ENCODE data around the gene ZNF622.
"Not testable (repeated sequence)": the region's sequence is repeated elsewhere in the genome, so short reads cannot be mapped to it uniquely, and the experiment has no call there.

The ZNF622 gene

DNA sequence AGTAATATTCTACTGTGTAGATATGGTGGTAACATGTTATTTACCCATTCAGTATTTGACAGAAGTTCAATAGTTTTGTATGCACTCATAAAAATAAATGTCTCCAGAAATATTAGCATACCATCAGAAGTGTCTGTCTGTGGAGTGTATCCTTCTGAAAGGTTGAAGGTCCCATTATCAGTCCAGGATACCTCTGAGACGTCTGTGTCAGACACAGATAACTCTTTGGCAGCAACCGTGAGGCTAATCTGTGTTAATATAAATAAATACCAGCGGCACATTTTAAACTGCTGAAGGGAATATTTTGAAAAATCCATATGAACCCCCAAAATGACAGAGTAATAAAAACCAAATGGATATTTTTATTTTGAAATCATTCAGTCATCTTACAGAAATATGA lies 11.9 kb upstream of the ZNF622 start:
- no peak for DNase-seq

DNA sequence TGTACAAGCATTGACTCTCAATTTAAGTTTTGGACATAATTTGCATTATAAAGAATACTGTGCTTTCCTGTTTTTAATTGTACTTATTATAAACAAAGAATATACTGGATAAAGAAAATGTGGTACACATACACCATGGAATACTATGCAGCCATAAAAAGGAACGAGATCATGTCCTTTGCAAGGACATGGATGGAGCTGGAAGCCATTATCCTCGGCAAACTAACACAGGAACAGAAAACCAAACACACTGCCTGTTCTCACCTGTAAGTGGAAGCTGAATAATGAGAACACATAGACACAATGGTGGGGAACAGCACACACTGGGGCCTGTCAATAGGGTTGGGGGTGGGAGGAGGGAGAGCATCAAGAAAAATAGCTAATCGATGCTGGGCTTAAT lies 10.8 kb upstream of the ZNF622 start:
- DNase-seq = not testable (repeated sequence)

DNA sequence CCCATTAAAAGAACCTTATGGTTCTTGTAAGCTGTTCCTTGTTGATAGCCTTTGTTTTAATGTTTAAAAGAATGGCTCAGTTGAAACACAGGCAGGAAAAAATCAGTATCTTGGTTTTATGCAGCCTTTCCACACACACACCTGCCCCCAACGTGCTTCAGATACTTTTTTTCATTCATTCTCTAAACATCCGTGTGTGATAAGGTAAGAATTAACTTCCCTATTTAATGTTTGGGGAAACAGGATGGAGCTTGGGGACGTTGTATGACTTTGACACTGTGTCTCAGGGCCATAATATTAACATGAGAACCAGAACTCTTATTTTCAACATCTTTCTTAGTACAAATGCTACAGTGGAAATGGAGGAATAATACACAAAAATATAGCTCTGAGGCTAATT lies 5.8 kb upstream of the ZNF622 start:
- DNase-seq = no peak

DNA sequence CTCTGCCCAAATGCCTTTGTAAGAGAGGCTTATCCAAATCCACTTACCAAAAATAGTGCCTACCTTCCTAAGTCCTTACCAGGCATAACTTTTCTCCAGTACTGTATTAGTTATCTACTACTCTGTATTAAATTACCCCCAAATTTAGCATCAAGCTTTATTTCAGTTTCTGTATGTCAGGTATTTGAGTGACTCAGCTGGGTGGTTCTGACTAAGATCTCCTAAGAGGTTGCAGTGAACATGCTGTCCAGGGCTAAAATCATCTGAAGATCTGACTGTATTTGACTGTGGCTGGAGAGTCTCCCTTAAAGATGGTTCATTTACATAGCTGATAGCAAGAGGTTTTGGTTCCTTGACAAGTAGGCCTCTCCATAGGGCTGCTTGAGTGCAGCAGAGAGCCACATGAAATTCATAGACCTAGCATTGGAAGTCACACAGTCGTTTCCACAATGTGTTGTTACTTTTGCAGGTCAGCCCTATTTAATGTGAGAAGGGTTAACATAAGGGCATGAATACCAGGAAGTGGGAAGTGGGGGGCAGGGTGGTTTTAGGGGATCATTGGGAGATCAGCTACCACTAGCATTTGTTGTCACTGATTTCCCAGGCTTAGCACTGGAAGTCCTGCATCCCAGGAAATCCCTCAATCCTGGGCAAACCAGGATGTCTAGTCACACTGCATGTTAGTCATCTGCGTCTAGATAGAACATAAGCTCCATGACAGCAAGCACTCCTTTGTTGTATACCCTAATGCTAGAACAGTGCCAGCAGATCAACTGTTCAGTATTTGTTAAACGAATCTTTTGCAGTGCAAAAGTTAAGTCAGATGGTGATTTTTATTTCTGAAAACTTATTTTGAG lies 2.0 kb upstream of the ZNF622 start:
- DNase-seq = no peak

- DNase-seq = no peak
These were observed 696 bp downstream of the ZNF622 start for GRCh38 chr5:16464664-16465543.

DNA sequence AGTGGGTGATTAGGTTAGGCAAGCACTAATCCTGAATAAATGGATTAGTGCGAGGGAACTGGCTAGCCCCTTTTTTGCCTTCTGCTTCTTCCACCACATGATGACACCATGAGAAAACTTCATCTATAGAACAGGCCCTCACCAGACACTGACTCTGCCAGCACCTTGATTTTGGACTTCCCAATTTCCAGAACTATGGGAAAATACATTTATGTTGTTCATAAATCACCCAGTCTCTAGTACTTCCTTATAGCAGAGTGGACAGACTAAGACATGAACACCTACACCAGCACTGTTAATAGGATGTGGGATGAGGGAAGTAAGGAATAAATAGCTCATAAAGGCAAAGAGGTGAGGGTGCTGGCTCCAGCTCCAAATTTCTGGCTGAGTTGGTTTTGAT lies 1.4 kb downstream of the ZNF622 start:
- DNase-seq = no peak

DNA sequence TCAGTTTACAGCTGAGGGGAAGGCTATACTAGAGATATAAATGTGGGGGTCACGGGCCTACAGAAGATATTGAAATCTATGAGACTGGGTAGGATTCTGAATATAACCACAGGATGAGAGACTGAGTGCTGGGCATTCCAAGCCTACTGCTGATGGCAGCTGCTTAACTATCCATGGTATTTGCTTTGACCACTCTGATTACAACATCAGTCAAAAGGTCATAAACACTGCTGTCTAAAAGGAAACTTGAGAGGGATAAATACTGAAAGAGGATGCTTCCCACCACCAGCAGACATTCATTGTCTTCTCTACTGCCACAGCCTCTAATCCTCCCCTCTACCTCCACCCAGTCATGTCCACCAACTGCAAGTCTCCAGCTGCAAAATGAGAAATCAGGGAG lies 3.8 kb downstream of the ZNF622 start:
- no peak for DNase-seq

- DNase-seq = no peak
These were observed 4.6 kb downstream of the ZNF622 start for GRCh38 chr5:16461026-16461425.

DNA sequence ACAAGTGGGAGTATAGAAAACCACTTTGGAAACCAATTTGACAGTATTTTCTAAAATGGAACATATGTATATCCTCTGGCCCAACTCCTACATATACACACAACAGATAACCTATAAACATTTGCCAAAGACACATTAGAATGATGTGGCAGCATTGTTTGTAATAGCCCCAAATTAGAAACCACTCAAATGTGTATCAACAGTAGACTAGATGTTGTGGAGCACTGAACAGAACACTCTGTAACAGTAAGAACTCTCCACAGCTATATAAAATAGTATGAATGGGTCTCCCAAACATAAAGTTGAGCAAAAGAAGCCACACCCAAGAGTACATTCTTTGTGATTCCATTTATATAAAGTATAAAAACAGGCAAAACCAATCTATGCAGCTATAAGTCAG lies 6.1 kb downstream of the ZNF622 start:
- no peak for DNase-seq

DNA sequence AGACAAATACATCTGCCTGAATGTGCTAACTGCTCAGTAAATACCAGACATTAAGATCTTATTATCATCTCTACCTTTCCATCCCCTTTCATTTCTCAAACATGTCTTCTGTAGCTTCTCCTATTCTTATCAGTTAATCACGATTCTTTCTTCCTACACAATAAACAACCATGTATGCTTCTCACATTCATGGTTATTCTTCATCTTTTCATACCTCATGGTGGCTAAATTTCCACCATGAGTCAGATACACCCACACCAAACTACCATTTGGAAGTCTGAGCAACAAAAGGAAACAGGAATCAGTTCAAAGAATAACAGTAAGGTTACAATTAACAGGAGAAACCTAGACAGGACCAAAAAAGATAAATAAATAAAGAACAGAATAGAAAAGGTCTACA lies 7.7 kb downstream of the ZNF622 start:
- no peak for DNase-seq

GRCh38 chr5:16457451-16457850 lies 8.1 kb downstream of the ZNF622 start:
- DNase-seq = no peak

- DNase-seq = no peak
These were observed 9.3 kb downstream of the ZNF622 start for GRCh38 chr5:16456103-16456832.

- DNase-seq = no peak
These were observed 9.9 kb downstream of the ZNF622 start for GRCh38 chr5:16455668-16456067.

GRCh38 chr5:16454686-16455085 lies 10.9 kb downstream of the ZNF622 start:
- no peak for DNase-seq

GRCh38 chr5:16453609-16454008 lies 12.0 kb downstream of the ZNF622 start:
- no peak for DNase-seq

- DNase-seq = no peak
These were observed 15.4 kb downstream of the ZNF622 start for GRCh38 chr5:16450163-16450562.

- DNase-seq = no peak
These were observed 18.6 kb downstream of the ZNF622 start for GRCh38 chr5:16446993-16447392.

GRCh38 chr5:16437977-16438376 lies 27.6 kb downstream of the ZNF622 start:
- no peak for DNase-seq

DNA sequence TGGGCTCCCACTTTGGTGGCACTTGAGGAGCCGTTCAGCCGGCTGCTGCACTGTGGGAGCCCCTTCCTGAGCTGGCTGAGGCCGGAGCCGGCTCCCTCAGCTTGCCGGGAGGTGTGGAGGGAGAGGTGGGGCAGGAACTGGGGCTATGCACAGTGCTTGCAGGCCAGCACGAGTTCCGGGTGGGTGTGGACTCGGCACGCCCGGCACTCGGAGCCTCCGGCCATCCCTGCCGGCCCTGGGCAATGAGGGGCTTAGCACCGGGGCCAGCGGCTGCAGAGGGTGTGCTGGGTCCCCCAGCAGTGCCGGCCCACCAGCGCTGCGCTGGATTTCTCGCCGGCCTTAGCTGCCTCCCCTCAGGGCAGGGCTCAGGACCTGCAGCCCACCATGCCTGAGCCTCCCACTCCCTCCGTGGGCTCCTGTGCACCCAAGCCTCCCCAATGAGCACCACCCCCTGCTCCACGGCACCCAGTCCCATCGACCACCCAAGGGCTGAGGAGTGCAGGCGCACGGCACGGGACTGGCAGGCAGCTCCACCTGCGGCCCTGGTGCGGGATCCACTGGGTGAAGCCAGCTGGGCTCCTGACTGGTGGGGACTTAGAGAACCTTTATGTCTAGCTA lies 29.4 kb downstream of the ZNF622 start:
- not testable (repeated sequence) for DNase-seq

GRCh38 chr5:16431490-16431889 lies 34.1 kb downstream of the ZNF622 start:
- DNase-seq = no peak

DNA sequence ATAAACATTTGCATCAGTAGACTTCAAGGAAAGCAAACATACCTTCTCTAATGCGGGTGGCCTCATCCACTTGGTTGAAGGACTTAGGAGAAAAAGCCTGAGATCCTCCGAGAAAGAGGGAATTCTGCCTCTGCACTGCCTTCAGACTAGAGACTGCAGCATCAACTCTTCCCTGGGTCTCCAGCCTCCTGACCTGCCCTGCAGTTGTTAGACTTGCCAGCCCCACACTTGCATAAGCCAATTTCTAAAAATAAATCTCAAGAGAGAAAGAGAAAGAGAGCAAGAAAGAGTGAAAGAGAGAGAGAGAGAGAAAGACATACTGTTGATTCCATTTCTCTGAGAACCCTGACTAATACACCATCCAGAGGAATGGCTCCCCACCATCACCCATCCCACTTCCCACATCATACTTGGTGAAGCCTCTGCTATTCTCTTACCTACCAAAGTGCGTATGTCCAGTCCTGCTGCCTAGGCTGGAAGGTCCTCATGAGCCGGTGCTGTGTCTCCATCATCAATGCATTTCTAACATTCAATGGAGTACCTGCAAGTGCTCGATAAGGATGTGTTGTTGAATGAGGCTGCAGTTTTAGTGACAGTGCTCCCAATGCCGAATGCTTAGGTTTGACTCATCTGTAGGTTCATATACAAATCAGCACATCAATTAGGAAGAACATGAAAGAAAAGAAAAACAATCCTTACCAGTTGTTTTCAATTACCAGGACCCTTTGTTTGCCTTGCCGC lies 35.1 kb downstream of the ZNF622 start:
- DNase-seq = no peak

- DNase-seq = no peak
These were observed 37.2 kb downstream of the ZNF622 start for GRCh38 chr5:16428359-16428758.

Measured in left hindlimb (tissue), 1 donor.